Non-pigmented ciliary epithelial cell (primary cell): Measurements from ENCODE around the gene VWA8.
"Not testable (repeated sequence)": the region's sequence is repeated elsewhere in the genome, so short reads cannot be mapped to it uniquely, and the experiment has no call there.

ENCODE experiments used
- DNase-seq: peaks from one replicate; pipeline ENCODE4 v3.0.0-alpha.2; 2010; ENCODE audit warnings: low read depth

The VWA8 gene

GRCh38 chr13:41922894-41923293 is 38.0 kb downstream of the VWA8 start:
- not testable (repeated sequence) for DNase-seq

- no peak for DNase-seq
These were observed 41.0 kb downstream of the VWA8 start for GRCh38 chr13:41919741-41920487.

- no peak for DNase-seq
These were observed 41.7 kb downstream of the VWA8 start for GRCh38 chr13:41919031-41919740.

- peak; percentile 64 for DNase-seq
These were observed 43.3 kb downstream of the VWA8 start for GRCh38 chr13:41917641-41918040.

GRCh38 chr13:41916173-41916954 is 44.5 kb downstream of the VWA8 start:
- DNase-seq: peak; percentile 76

- no peak for DNase-seq
These were observed 45.8 kb downstream of the VWA8 start for GRCh38 chr13:41915081-41915480.

GRCh38 chr13:41914552-41914951 is 46.4 kb downstream of the VWA8 start:
- no peak for DNase-seq

- DNase-seq: no peak
These were observed 51.4 kb downstream of the VWA8 start for GRCh38 chr13:41909506-41909905.

GRCh38 chr13:41905600-41906254 is 55.2 kb downstream of the VWA8 start:
- no peak for DNase-seq

GRCh38 chr13:41900918-41901317 is 60.0 kb downstream of the VWA8 start:
- DNase-seq: no peak

GRCh38 chr13:41898411-41898810 is 62.5 kb downstream of the VWA8 start:
- DNase-seq: not testable (repeated sequence)

- no peak for DNase-seq
These were observed 63.8 kb downstream of the VWA8 start for GRCh38 chr13:41897126-41897525.

GRCh38 chr13:41895478-41895877 is 65.4 kb downstream of the VWA8 start:
- no peak for DNase-seq

GRCh38 chr13:41891119-41891518 is 69.8 kb downstream of the VWA8 start:
- no peak for DNase-seq

GRCh38 chr13:41883147-41883546 is 77.8 kb downstream of the VWA8 start:
- DNase-seq: no peak

- not testable (repeated sequence) for DNase-seq
These were observed 79.0 kb downstream of the VWA8 start for GRCh38 chr13:41881890-41882289.

- no peak for DNase-seq
These were observed 79.9 kb downstream of the VWA8 start for GRCh38 chr13:41880966-41881365.

- no peak for DNase-seq
These were observed 96.3 kb downstream of the VWA8 start for GRCh38 chr13:41864658-41865057.

- DNase-seq: not testable (repeated sequence)
These were observed 98.2 kb downstream of the VWA8 start for GRCh38 chr13:41862659-41863058.

GRCh38 chr13:41859565-41859964 is 101.3 kb downstream of the VWA8 start:
- no peak for DNase-seq

- DNase-seq: no peak
These were observed 102.1 kb downstream of the VWA8 start for GRCh38 chr13:41858780-41859179.

GRCh38 chr13:41854758-41855157 is 106.2 kb downstream of the VWA8 start:
- no peak for DNase-seq
